ENCODE results near the gene PLEKHA1. TPM values are rescaled to one million over a fixed set of nuclear protein-coding genes. Genes with fewer than 3 reads are reported as not detected.

Gene PLEKHA1
- total and polyA plus RNA-seq, 4 donors, result 15.9 to 29.2 (median 22.9) TPM

GRCh38 chr10:122471531-122472177, 97.1 kb downstream of the PLEKHA1 start:
- DNase-seq (ENCODE audit: low spot score), result no peak
- no peak for TF ChIP-seq ZBTB33 (IDR thresholded peaks at IDR 0.05)
- no peak for TF ChIP-seq SP1 (IDR thresholded peaks at IDR 0.05)
- no peak for TF ChIP-seq RAD21 (IDR thresholded peaks at IDR 0.05)
- no peak for TF ChIP-seq GABPA (IDR thresholded peaks at IDR 0.05 in 1 of 2, conservative IDR thresholded peaks at IDR 0.05 in 1 of 2)
- TF ChIP-seq MAX (IDR thresholded peaks at IDR 0.05), result no peak
- no peak for TF ChIP-seq HNF4A (conservative IDR thresholded peaks at IDR 0.05)
- no peak for TF ChIP-seq JUND (IDR thresholded peaks at IDR 0.05)
- no peak for TF ChIP-seq NR2F2 (IDR thresholded peaks at IDR 0.05)
- TF ChIP-seq FOXA2 (IDR thresholded peaks at IDR 0.05), result no peak
- TF ChIP-seq EGR1 (IDR thresholded peaks at IDR 0.05; ENCODE audit: low read depth in 2 of 2), result no peak
- TF ChIP-seq YY1 (IDR thresholded peaks at IDR 0.05), result no peak
- TF ChIP-seq TAF1 (conservative IDR thresholded peaks at IDR 0.05), result no peak
- TF ChIP-seq HNF4G (IDR thresholded peaks at IDR 0.05), result no peak
- no peak for TF ChIP-seq REST (IDR thresholded peaks at IDR 0.05)
- TF ChIP-seq ATF3 (IDR thresholded peaks at IDR 0.05), result no peak
- no peak for TF ChIP-seq RXRA (IDR thresholded peaks at IDR 0.05)
- H3K27me3 ChIP-seq (ENCODE audit: control insufficient read depth in 4 of 4, insufficient read depth in 4 of 4, low read length in 3 of 4), result no peaks in the 10 kb centered on the region
- H3K4me1 ChIP-seq (ENCODE audit: control insufficient read depth in 4 of 4, insufficient read depth in 4 of 4, low read length in 3 of 4), result peaks cover 0 to 5% (median 3%) of the 10 kb centered on the region in 4 donors
- H3K4me3 ChIP-seq (ENCODE audit: low read depth in 1 of 3, low read length in 3 of 3), result no peak overlapping the region
- WGBS, result 97% methylated on average over 4 of the region's 4 CpGs
- H3K27ac ChIP-seq (ENCODE audit: low read depth in 1 of 2, low read length in 2 of 2), result no peak overlapping the region
- no peaks in the 10 kb centered on the region for H3K9me3 ChIP-seq (ENCODE audit: control insufficient read depth in 4 of 4, low read length in 3 of 4)
- no peaks in the 10 kb centered on the region for H3K36me3 ChIP-seq (ENCODE audit: control insufficient read depth in 4 of 4, insufficient read depth in 3 of 4, low read depth in 1 of 4, low read length in 3 of 4)
- no peak overlapping the region for H3K9ac ChIP-seq (ENCODE audit: low read depth in 1 of 2, low read length in 2 of 2)

- TF ChIP-seq GABPA (IDR thresholded peaks at IDR 0.05 in 1 of 2, conservative IDR thresholded peaks at IDR 0.05 in 1 of 2) (no peak), EGR1 (IDR thresholded peaks at IDR 0.05; ENCODE audit: low read depth in 2 of 2) (no peak), ZBTB33 (IDR thresholded peaks at IDR 0.05) (no peak), RAD21 (IDR thresholded peaks at IDR 0.05) (no peak), HNF4G (IDR thresholded peaks at IDR 0.05) (no peak), FOXA1 (IDR thresholded peaks at IDR 0.05) (no peak), TAF1 (conservative IDR thresholded peaks at IDR 0.05) (no peak), MAX (IDR thresholded peaks at IDR 0.05) (no peak), JUND (IDR thresholded peaks at IDR 0.05) (no peak), NR2F2 (IDR thresholded peaks at IDR 0.05) (no peak), REST (IDR thresholded peaks at IDR 0.05) (no peak), FOXA2 (IDR thresholded peaks at IDR 0.05) (no peak), YY1 (IDR thresholded peaks at IDR 0.05) (no peak), ATF3 (IDR thresholded peaks at IDR 0.05) (no peak)
- H3K27ac ChIP-seq (ENCODE audit: low read depth in 1 of 2, low read length in 2 of 2), result no peak overlapping the region
- peaks cover 0 to 5% (median 3%) of the 10 kb centered on the region in 4 donors for H3K4me1 ChIP-seq (ENCODE audit: control insufficient read depth in 4 of 4, insufficient read depth in 4 of 4, low read length in 3 of 4)
- H3K4me3 ChIP-seq (ENCODE audit: low read depth in 1 of 3, low read length in 3 of 3), result no peak overlapping the region
- no peak overlapping the region for H3K9ac ChIP-seq (ENCODE audit: low read depth in 1 of 2, low read length in 2 of 2)
- no peak for DNase-seq (ENCODE audit: low spot score)
- H3K9me3 ChIP-seq (ENCODE audit: control insufficient read depth in 4 of 4, low read length in 3 of 4), result no peaks in the 10 kb centered on the region
- no peaks in the 10 kb centered on the region for H3K36me3 ChIP-seq (ENCODE audit: control insufficient read depth in 4 of 4, insufficient read depth in 3 of 4, low read depth in 1 of 4, low read length in 3 of 4)
- no peaks in the 10 kb centered on the region for H3K27me3 ChIP-seq (ENCODE audit: control insufficient read depth in 4 of 4, insufficient read depth in 4 of 4, low read length in 3 of 4)
- WGBS, result 90% methylated on average over 8 of the region's 8 CpGs
Measured at GRCh38 chr10:122473116-122473515, 98.6 kb downstream of the PLEKHA1 start.

All from liver (tissue), 9 donors.